PC-3 (cell line): ENCODE data around the gene STRN4.

Experiments used
- EZH2 ChIP-seq: fragments of 300-600 bp; sonication (generic); IDR thresholded peaks from one replicate; pipeline ENCODE4 v1.6.1; 2017; ENCODE audit warnings: antibody characterized with exemption, mild to moderate bottlenecking, low read length; ENCODE audit not compliant: unreplicated experiment
- EZH2phosphoT487 ChIP-seq: fragments of 300-600 bp; sonication (generic); IDR thresholded peaks from 2 replicates; pipeline ENCODE4 v1.6.1; 2018; ENCODE audit warnings: mild to moderate bottlenecking, antibody characterized with exemption, low read length, borderline replicate concordance
- TF ChIP-seq, protein P1 (sequence below): fragments of 300-600 bp; sonication (generic); conservative IDR thresholded peaks from 2 replicates; pipeline ENCODE4 v1.5.1; 2017; ENCODE audit warnings: antibody characterized with exemption, low read depth, mild to moderate bottlenecking, low read length

DNA sequence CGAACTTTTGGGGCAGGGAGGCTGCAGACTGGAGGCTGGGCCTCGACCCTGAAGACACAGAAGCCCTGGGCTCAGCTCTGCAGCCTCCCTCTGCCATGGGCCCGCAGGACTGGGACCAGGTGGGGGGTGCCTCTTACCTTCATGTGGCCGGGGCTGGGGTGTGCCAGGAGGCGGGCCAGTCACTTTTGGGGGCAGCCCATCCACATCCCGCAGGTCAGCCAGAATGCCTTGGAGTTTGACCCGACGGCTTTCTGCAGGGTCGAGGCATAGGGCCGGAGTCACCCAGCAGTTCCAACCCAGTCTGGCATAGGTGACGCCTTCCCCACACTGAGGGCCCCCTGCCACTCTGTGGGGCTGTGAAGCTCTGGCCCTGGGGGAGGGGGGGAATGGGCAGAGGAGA, 18.5 kb downstream of the STRN4 start:
- TF ChIP-seq, protein P1, sequence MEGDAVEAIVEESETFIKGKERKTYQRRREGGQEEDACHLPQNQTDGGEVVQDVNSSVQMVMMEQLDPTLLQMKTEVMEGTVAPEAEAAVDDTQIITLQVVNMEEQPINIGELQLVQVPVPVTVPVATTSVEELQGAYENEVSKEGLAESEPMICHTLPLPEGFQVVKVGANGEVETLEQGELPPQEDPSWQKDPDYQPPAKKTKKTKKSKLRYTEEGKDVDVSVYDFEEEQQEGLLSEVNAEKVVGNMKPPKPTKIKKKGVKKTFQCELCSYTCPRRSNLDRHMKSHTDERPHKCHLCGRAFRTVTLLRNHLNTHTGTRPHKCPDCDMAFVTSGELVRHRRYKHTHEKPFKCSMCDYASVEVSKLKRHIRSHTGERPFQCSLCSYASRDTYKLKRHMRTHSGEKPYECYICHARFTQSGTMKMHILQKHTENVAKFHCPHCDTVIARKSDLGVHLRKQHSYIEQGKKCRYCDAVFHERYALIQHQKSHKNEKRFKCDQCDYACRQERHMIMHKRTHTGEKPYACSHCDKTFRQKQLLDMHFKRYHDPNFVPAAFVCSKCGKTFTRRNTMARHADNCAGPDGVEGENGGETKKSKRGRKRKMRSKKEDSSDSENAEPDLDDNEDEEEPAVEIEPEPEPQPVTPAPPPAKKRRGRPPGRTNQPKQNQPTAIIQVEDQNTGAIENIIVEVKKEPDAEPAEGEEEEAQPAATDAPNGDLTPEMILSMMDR: no peak
- TF ChIP-seq EZH2phosphoT487: no peak
- no peak for TF ChIP-seq EZH2
